Measurements from ENCODE around the gene URB2. TPM values are rescaled to one million over a fixed set of nuclear protein-coding genes. Genes with fewer than 3 reads are reported as not detected.
"Not testable (repeated sequence)": the region's sequence is repeated elsewhere in the genome, so short reads cannot be mapped to it uniquely, and the experiment has no call there.

The URB2 gene
- total RNA-seq, 1 donor from 2014 or later = 16.5 TPM

DNA sequence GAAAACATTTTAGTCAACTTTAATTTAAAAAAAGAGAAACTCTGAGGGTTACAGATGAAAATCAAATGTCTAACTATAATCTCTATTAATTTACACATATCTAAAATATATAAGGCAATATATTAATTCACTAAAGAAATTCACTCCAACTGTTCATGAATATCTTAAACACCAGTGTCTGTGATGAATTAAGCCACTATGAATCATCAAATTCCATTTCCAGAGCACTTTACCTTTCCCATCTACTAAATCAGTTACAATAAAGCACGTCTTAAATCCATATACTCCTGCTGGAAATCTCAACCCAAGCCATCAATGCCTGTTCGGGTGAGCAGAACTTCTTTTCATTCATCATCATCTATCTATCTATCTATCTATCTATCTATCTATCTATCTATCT lies 4.4 kb upstream of the URB2 start:
- H3K4me1 Mint-ChIP-seq (ENCODE audit: unreplicated experiment) = peaks cover 22% of the 10 kb centered on the region
- no peak for DNase-seq (ENCODE audit: extremely low spot score, unreplicated experiment)

GRCh38 chr1:229622641-229623120 lies 3.4 kb upstream of the URB2 start:
- not testable (repeated sequence) for H3K27me3 Mint-ChIP-seq; H3K9me3 Mint-ChIP-seq; H3K36me3 Mint-ChIP-seq; H3K4me3 Mint-ChIP-seq; DNase-seq (ENCODE audit: extremely low spot score, unreplicated experiment); H3K27ac Mint-ChIP-seq
- H3K4me1 Mint-ChIP-seq (ENCODE audit: unreplicated experiment) = peaks cover 32% of the 10 kb centered on the region

More for the DNA sequence above, 4.4 kb upstream of the URB2 start:
- no peak for TF ChIP-seq CTCF (conservative IDR thresholded peaks at IDR 0.05)
- Mint-ChIP-seq H3K27ac (no peak overlapping the region), H3K36me3 (peaks cover 4% of the 10 kb centered on the region), H3K4me3 (no peak overlapping the region), H3K9me3 (no peaks in the 10 kb centered on the region), H3K27me3 (no peaks in the 10 kb centered on the region)

GRCh38 chr1:229623225-229623624 lies 2.8 kb upstream of the URB2 start:
- Mint-ChIP-seq H3K4me3 (no peak overlapping the region), H3K27me3 (no peaks in the 10 kb centered on the region), H3K9me3 (no peaks in the 10 kb centered on the region), H3K27ac (no peak overlapping the region), H3K4me1 (ENCODE audit: unreplicated experiment) (peaks cover 32% of the 10 kb centered on the region), H3K36me3 (peaks cover 4% of the 10 kb centered on the region)
- DNase-seq (ENCODE audit: extremely low spot score, unreplicated experiment) = no peak
- no peak for TF ChIP-seq CTCF (conservative IDR thresholded peaks at IDR 0.05)

- TF ChIP-seq CTCF (conservative IDR thresholded peaks at IDR 0.05) = no peak
- peaks cover 8% of the 10 kb centered on the region for H3K36me3 Mint-ChIP-seq
- no peak overlapping the region for H3K27ac Mint-ChIP-seq
- H3K9me3 Mint-ChIP-seq = no peaks in the 10 kb centered on the region
- no peaks in the 10 kb centered on the region for H3K27me3 Mint-ChIP-seq
- peak overlapping the region; percentile 58 for H3K4me3 Mint-ChIP-seq
- DNase-seq (ENCODE audit: extremely low spot score, unreplicated experiment) = no peak
- peaks cover 32% of the 10 kb centered on the region for H3K4me1 Mint-ChIP-seq (ENCODE audit: unreplicated experiment)
Observed at GRCh38 chr1:229623838-229624237, 2.2 kb upstream of the URB2 start.

GRCh38 chr1:229624521-229625070 lies 1.5 kb upstream of the URB2 start:
- Mint-ChIP-seq H3K36me3 (peaks cover 8% of the 10 kb centered on the region), H3K4me1 (ENCODE audit: unreplicated experiment) (peaks cover 30% of the 10 kb centered on the region), H3K4me3 (peak overlapping the region; percentile 94), H3K9me3 (no peaks in the 10 kb centered on the region), H3K27ac (peak overlapping the region; percentile 93), H3K27me3 (no peaks in the 10 kb centered on the region)
- DNase-seq (ENCODE audit: extremely low spot score, unreplicated experiment) = no peak
- no peak for TF ChIP-seq CTCF (conservative IDR thresholded peaks at IDR 0.05)

GRCh38 chr1:229625071-229625914 lies 754 bp upstream of the URB2 start:
- peak; percentile 76 for DNase-seq (ENCODE audit: extremely low spot score, unreplicated experiment)
- Mint-ChIP-seq H3K4me3 (peak overlapping the region; percentile 94), H3K4me1 (ENCODE audit: unreplicated experiment) (peaks cover 27% of the 10 kb centered on the region), H3K9me3 (no peaks in the 10 kb centered on the region), H3K36me3 (peaks cover 8% of the 10 kb centered on the region), H3K27me3 (no peaks in the 10 kb centered on the region), H3K27ac (peak overlapping the region; percentile 93)
- TF ChIP-seq CTCF (conservative IDR thresholded peaks at IDR 0.05) = no peak
